Type B pancreatic cell (in vitro differentiated cells): ENCODE data around the gene PRTFDC1. TPM values are rescaled to one million over a fixed set of nuclear protein-coding genes. Genes with fewer than 3 reads are reported as not detected.
"Not testable (repeated sequence)": the region's sequence is repeated elsewhere in the genome, so short reads cannot be mapped to it uniquely, and the experiment has no call there.

Experiments used
- DNase-seq: peaks from one replicate; pipeline ENCODE4 v3.0.0; 2021; ENCODE audit warnings: mixed read lengths; ENCODE audit not compliant: unreplicated experiment; ENCODE audit errors: extremely low spot score
- H3K27ac Mint-ChIP-seq: 2 replicates; pipeline ENCODE4 v1.8.0; 2021; ENCODE audit warnings: mild to moderate bottlenecking, mixed read lengths
- H3K27me3 Mint-ChIP-seq: 2 replicates; pipeline ENCODE4 v1.8.0; 2021; ENCODE audit warnings: mixed read lengths
- H3K36me3 Mint-ChIP-seq: 2 replicates; pipeline ENCODE4 v1.8.0; 2021; ENCODE audit warnings: mixed read lengths
- H3K4me1 Mint-ChIP-seq: one replicate; pipeline ENCODE4 v1.8.0; 2021; ENCODE audit warnings: mixed read lengths; ENCODE audit not compliant: unreplicated experiment
- H3K4me3 Mint-ChIP-seq: 2 replicates; pipeline ENCODE4 v1.8.0; 2021; ENCODE audit warnings: mild to moderate bottlenecking, mixed read lengths
- H3K9me3 Mint-ChIP-seq: 2 replicates; pipeline ENCODE4 v1.8.0; 2021; ENCODE audit warnings: mixed read lengths
- total RNA-seq: library from RNA; stranded (reverse); gene quantifications from 2 replicates; pipeline ENCODE4 v1.2.1, GENCODE V29; 2021; ENCODE audit warnings: low replicate concordance
- TF ChIP-seq, protein P1 (sequence below): fragments of 200-600 bp; sonication (generic); conservative IDR thresholded peaks from 2 replicates; pipeline ENCODE4 v1.5.0; 2021; ENCODE audit warnings: antibody characterized with exemption, mild to moderate bottlenecking

The PRTFDC1 gene
- total RNA-seq, 1 donor from 2014 or later = 22.9 TPM

DNA sequence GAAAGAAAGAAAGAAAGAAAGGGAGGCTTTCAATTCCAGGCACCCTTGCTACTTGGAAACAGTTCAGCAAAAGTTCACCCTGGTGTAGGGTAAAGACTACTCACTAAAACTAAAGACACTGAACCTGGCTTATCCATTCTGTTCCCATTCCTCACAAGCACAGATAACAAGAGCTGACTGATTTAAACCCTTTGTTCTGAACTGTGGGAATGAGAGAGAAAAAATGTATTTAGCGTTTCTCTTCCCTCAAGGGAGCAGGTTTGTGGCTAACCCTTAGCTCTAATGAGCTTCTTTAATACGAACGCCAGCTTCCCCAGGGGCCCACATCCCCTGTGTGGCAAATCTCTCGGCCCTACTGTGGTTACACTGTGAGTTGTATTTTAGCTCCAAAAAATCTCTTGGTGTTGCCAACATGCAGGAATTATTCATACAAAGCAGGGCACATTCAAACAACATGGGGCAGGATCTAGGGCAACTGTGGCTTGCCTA lies 23.3 kb downstream of the PRTFDC1 start:
- no peak for DNase-seq
- Mint-ChIP-seq H3K27ac (no peak overlapping the region), H3K36me3 (peaks cover 22% of the 10 kb centered on the region), H3K4me1 (peaks cover 10% of the 10 kb centered on the region), H3K27me3 (no peaks in the 10 kb centered on the region), H3K4me3 (no peak overlapping the region), H3K9me3 (peaks cover 1% of the 10 kb centered on the region)
- TF ChIP-seq, protein P1, sequence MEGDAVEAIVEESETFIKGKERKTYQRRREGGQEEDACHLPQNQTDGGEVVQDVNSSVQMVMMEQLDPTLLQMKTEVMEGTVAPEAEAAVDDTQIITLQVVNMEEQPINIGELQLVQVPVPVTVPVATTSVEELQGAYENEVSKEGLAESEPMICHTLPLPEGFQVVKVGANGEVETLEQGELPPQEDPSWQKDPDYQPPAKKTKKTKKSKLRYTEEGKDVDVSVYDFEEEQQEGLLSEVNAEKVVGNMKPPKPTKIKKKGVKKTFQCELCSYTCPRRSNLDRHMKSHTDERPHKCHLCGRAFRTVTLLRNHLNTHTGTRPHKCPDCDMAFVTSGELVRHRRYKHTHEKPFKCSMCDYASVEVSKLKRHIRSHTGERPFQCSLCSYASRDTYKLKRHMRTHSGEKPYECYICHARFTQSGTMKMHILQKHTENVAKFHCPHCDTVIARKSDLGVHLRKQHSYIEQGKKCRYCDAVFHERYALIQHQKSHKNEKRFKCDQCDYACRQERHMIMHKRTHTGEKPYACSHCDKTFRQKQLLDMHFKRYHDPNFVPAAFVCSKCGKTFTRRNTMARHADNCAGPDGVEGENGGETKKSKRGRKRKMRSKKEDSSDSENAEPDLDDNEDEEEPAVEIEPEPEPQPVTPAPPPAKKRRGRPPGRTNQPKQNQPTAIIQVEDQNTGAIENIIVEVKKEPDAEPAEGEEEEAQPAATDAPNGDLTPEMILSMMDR = no peak

DNA sequence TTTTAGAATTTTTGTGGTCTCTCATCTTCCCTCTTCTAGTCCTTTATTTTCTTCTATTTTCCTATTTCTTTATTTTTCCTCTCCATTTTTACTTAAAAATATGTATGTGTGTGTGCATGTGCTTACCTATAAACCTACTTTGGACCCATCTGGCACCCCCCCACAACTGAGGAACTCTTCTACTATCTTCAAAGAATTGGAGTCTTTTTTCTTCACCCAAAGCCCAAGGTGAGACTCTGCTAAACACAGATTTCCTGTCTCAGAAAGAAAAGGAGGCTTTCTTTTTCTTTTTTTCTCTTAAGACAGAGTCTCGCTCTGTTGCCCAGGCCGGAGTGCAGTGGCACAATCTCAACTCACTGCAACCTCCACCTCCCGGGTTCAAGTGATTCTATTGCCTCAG lies 24.2 kb downstream of the PRTFDC1 start:
- Mint-ChIP-seq H3K36me3 (peaks cover 23% of the 10 kb centered on the region), H3K27ac (no peak overlapping the region), H3K27me3 (no peaks in the 10 kb centered on the region), H3K9me3 (peaks cover 6% of the 10 kb centered on the region), H3K4me3 (no peak overlapping the region), H3K4me1 (peaks cover 10% of the 10 kb centered on the region)
- DNase-seq = no peak
- TF ChIP-seq, protein P1 = no peak

DNA sequence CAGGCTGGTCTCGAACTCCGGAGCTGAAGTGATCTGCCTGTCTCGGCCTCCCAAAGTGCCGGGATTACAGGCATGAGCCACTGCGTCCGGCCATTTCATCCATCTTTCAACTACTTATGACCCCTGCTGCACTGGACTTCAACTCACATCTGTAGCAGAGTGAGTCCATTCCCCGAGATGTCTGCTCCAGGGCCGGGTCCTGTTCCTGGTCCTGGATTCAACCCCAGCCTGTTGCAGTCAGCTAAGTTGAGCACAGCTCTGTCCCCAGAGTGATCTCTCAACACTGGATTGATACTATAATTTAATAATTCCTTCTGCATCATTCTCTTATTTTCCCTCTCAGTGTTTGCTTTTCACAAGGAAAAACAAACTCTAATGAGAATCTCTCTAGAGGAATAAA lies 25.8 kb downstream of the PRTFDC1 start:
- Mint-ChIP-seq H3K4me3 (no peak overlapping the region), H3K9me3 (peaks cover 6% of the 10 kb centered on the region), H3K27ac (no peak overlapping the region), H3K36me3 (peaks cover 23% of the 10 kb centered on the region), H3K4me1 (peaks cover 11% of the 10 kb centered on the region), H3K27me3 (no peaks in the 10 kb centered on the region)
- DNase-seq = no peak
- TF ChIP-seq, protein P1 = no peak

DNA sequence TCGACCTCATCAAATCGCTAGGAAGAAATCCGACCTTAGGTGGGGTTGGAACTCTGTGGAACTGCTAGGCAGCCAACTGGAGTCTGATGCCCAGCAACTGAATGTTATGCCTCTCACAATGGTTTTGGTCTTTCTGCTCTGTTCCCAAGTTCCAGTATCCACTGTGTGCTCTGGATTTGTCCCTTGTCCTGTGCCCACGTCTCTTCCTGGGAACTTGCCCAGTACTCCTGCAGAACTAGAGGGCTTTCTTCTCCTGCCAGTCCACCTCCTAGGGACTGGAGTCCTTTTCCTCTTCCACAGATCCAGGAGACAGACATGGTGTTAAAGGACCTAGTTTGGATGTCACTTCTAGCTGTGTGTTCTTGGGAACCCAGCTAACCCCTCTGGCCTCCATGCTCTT lies 26.6 kb downstream of the PRTFDC1 start:
- Mint-ChIP-seq H3K27me3 (no peaks in the 10 kb centered on the region), H3K4me1 (peaks cover 19% of the 10 kb centered on the region), H3K27ac (no peak overlapping the region), H3K4me3 (no peak overlapping the region), H3K9me3 (peaks cover 6% of the 10 kb centered on the region), H3K36me3 (peaks cover 23% of the 10 kb centered on the region)
- DNase-seq = no peak
- TF ChIP-seq, protein P1 = no peak

DNA sequence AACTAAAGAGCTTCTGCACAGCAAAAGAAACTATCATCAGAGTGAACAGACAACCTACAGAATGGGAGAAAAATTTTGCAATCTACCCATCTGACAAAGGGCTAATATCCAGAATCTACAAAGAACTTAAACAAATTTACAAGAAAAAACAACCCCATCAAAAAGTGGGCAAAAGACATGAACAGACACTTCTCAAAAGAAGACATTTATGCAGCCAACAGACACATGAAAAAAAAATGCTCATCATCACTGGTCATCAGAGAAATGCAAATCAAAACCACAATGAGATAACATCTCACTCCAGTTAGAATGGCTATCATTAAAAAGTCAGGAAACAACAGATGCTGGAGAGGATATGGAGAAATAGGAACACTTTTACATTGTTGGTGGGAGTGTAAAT lies 27.9 kb downstream of the PRTFDC1 start:
- H3K4me3 Mint-ChIP-seq, H3K27me3 Mint-ChIP-seq, H3K9me3 Mint-ChIP-seq, DNase-seq, H3K27ac Mint-ChIP-seq: not testable (repeated sequence)
- H3K36me3 Mint-ChIP-seq = peaks cover 28% of the 10 kb centered on the region
- H3K4me1 Mint-ChIP-seq = peaks cover 14% of the 10 kb centered on the region

DNA sequence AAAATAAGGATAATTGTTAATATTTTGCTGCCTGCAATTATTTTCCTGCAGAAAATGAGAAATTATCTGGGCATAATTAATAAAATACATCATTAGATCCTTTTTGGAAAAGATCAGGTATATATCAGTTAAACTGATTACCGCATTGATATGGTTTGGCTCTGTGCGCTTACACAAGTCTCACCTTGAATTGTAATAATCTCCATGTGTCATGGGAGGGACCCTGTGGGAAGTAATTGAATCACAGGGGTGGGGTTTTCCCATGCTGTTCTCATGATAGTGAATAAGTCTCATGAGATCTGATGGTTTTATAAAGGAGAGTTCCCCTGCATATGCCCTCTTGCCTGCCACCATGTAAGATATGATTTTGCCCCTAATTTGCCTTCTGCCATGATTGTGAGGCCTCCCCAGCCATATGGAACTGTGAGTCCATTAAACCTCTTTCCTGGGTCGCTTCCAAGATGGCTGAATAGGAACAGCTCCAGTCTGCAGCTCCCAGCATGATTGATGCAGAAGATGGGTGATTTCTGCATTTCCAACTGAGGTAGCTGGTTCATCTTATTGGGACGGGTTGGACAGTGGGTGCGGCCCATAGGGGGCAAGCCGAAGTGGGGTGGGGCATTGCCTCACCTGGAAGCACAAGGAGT lies 30.1 kb downstream of the PRTFDC1 start:
- H3K27ac Mint-ChIP-seq, H3K4me3 Mint-ChIP-seq, H3K4me1 Mint-ChIP-seq, H3K27me3 Mint-ChIP-seq, DNase-seq, H3K9me3 Mint-ChIP-seq: not testable (repeated sequence)
- H3K36me3 Mint-ChIP-seq = peaks cover 28% of the 10 kb centered on the region
